Keratinocyte (primary cell): ENCODE measurements around the gene NAA30. TPM values are rescaled to one million over a fixed set of nuclear protein-coding genes. Genes with fewer than 3 reads are reported as not detected.

Experiments used
- DNase-seq: peaks from one replicate; pipeline ENCODE4 v3.0.0-alpha.2; 2011; ENCODE audit warnings: low read depth, missing footprints, low spot score
- FAIRE-seq: peaks from 2 replicates; lab custom pipeline; 2011; peaks lifted over from hg19 to GRCh38; lab: Jason Lieb, UNC
- H2AFZ ChIP-seq: 2 replicates; pipeline ENCODE4 v1.6.0; 2012; ENCODE audit warnings: low read length, control low read depth, inconsistent platforms; ENCODE audit not compliant: control insufficient read depth
- H3K27ac ChIP-seq: 2 replicates; pipeline ENCODE4 v1.5.1; 2011; ENCODE audit warnings: low read length; ENCODE audit not compliant: control insufficient read depth, insufficient read depth
- H3K27me3 ChIP-seq: 3 replicates; pipeline ENCODE4 v1.6.0; 2011; ENCODE audit warnings: low read length; ENCODE audit not compliant: control insufficient read depth, insufficient read depth; ENCODE audit errors: extremely low read depth
- H3K36me3 ChIP-seq, 2 experiments: 2 replicates in 1 of 2; 3 replicates in 1 of 2; pipeline ENCODE4 v1.5.1; 2011; ENCODE audit warnings: low read length in 2 of 2, mild to moderate bottlenecking in 1 of 2; ENCODE audit not compliant: control insufficient read depth in 2 of 2, insufficient read depth in 2 of 2; ENCODE audit errors: extremely low read depth in 1 of 2
- H3K4me1 ChIP-seq: 3 replicates; pipeline ENCODE4 v1.5.1; 2011; ENCODE audit warnings: low read length; ENCODE audit not compliant: control insufficient read depth, insufficient read depth; ENCODE audit errors: extremely low read depth
- H3K4me2 ChIP-seq: 3 replicates; pipeline ENCODE4 v1.6.0; 2011; ENCODE audit warnings: low read depth, low read length; ENCODE audit not compliant: control insufficient read depth, insufficient read depth; ENCODE audit errors: extremely low read depth
- H3K4me3 ChIP-seq, 3 experiments: fragments of 200-600 bp in 1 of 3; sonication (generic) in 1 of 3; 2 replicates in 2 of 3; 3 replicates in 1 of 3; pipeline ENCODE4 v1.5.1; 2011 to 2016; ENCODE audit warnings: low read length in 3 of 3, mild to moderate bottlenecking in 3 of 3, control low read depth in 2 of 3, inconsistent platforms in 1 of 3, low read depth in 1 of 3, mixed read lengths in 1 of 3, mixed run types in 1 of 3, moderate library complexity in 1 of 3; ENCODE audit not compliant: control insufficient read depth in 2 of 3, insufficient read depth in 2 of 3; ENCODE audit errors: extremely low read depth in 1 of 3
- H3K79me2 ChIP-seq: 2 replicates; pipeline ENCODE4 v1.6.0; 2012; ENCODE audit warnings: low read length; ENCODE audit not compliant: control insufficient read depth, insufficient read depth
- H3K9ac ChIP-seq: 3 replicates; pipeline ENCODE4 v1.6.0; 2011; ENCODE audit warnings: low read length; ENCODE audit not compliant: control insufficient read depth, insufficient read depth; ENCODE audit errors: extremely low read depth
- H3K9me1 ChIP-seq: 3 replicates; pipeline ENCODE4 v1.6.0; 2011; ENCODE audit warnings: low read length; ENCODE audit not compliant: control insufficient read depth, insufficient read depth; ENCODE audit errors: extremely low read depth
- H3K9me3 ChIP-seq: 2 replicates; pipeline ENCODE4 v1.5.1; 2012; ENCODE audit warnings: low read depth, low read length; ENCODE audit not compliant: control insufficient read depth
- H4K20me1 ChIP-seq: 3 replicates; pipeline ENCODE4 v1.6.0; 2011; ENCODE audit warnings: low read length; ENCODE audit not compliant: control insufficient read depth, insufficient read depth; ENCODE audit errors: extremely low read depth
- CTCF ChIP-seq, 3 experiments: IDR thresholded peaks in 1 of 3; conservative IDR thresholded peaks in 1 of 3; optimal IDR thresholded peaks in 1 of 3; 2 replicates in 2 of 3; 3 replicates in 1 of 3; pipeline versions ENCODE3 to v1.5.1; 2011; ENCODE audit warnings: low read length in 3 of 3, mild to moderate bottlenecking in 3 of 3, moderate library complexity in 2 of 3, control low read depth in 1 of 3, inconsistent platforms in 1 of 3; ENCODE audit not compliant: insufficient read depth in 2 of 3; ENCODE audit errors: extremely low read depth in 1 of 3
- EZH2 ChIP-seq: IDR thresholded peaks from one replicate; pipeline ENCODE4 v1.6.1; 2012; ENCODE audit warnings: inconsistent platforms, mild to moderate bottlenecking, low read length, moderate library complexity
- dilution Hi-C: fragments of 300-500 bp; cut with MboI; formaldehyde crosslinking; loops from one replicate; pipeline ENCODE4 v1.7.0; 2020; ENCODE audit warnings: low sequenced_read_pairs; ENCODE audit not compliant: extremely low pct_ligation_motif_present
- polyA plus RNA-seq, 5 experiments: library from polyadenylated mRNA; depleted of rRNA in 3 of 5; stranded (reverse) in 3 of 5; stranded (forward) in 1 of 5; unstranded in 1 of 5; fragments of >200 nt; gene quantifications; 1 replicate in 1 of 5; 2 replicates in 3 of 5; 3 replicates in 1 of 5; pipeline versions ENCODE4 v1.2.1 to v1.2.3, GENCODE V29; 2011 to 2012; ENCODE audit warnings: missing spikeins in 2 of 5, low read depth in 1 of 5, low replicate concordance in 1 of 5

Gene NAA30
- polyA plus RNA-seq, 1 donor (not counting 4 experiments of a cell fraction or from before 2014, with no cell fraction given): 19.4 TPM

DNA sequence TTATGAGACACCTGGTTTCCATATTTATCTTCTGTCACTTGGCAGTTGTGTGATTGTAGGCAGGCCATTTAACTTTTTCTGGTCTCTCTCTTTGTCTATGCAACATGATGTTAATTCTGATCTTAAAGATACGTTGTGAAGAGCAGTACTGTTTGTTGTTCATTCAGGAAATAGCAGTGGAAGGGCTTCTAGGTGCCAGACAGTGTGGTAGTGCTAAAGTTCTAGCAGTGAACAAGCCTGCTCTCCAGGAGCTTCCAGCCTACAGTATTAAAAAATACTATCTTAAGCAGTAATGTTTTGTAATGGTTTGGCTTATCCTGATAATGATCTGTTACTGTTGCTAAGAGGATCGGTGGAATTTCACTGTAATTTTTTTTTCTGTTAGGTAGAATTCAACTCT is 15.2 kb downstream of the NAA30 start:
- TF ChIP-seq CTCF (optimal IDR thresholded peaks at IDR 0.05 in 1 of 3, IDR thresholded peaks at IDR 0.05 in 1 of 3, conservative IDR thresholded peaks at IDR 0.05 in 1 of 3; ENCODE audit: extremely low read depth in 1 of 3, insufficient read depth in 2 of 3, low read length in 3 of 3) (no peak), EZH2 (no peak)
- H2AFZ ChIP-seq: no peak overlapping the region
- FAIRE-seq: no peak
- dilution Hi-C loops: no loop called here
- no peak for DNase-seq
- no peak overlapping the region for H3K27ac ChIP-seq
- H3K27me3 ChIP-seq: no peaks in the 10 kb centered on the region
- H4K20me1 ChIP-seq: no peaks in the 10 kb centered on the region
- no peaks in the 10 kb centered on the region for H3K9me3 ChIP-seq
- H3K9ac ChIP-seq: no peak overlapping the region
- no peak overlapping the region for H3K4me2 ChIP-seq
- H3K36me3 ChIP-seq: peaks cover 11 to 14% of the 10 kb centered on the region in 2 experiments
- H3K9me1 ChIP-seq: no peaks in the 10 kb centered on the region
- H3K4me3 ChIP-seq: no peak overlapping the region
- peaks cover 29% of the 10 kb centered on the region for H3K79me2 ChIP-seq
- H3K4me1 ChIP-seq: no peaks in the 10 kb centered on the region

- H4K20me1 ChIP-seq: no peaks in the 10 kb centered on the region
- H2AFZ ChIP-seq: no peak overlapping the region
- FAIRE-seq (no peak), DNase-seq (no peak)
- peaks cover 19% of the 10 kb centered on the region for H3K79me2 ChIP-seq
- H3K9me3 ChIP-seq: no peaks in the 10 kb centered on the region
- no peaks in the 10 kb centered on the region for H3K4me1 ChIP-seq
- peaks cover 9 to 11% of the 10 kb centered on the region in 2 experiments for H3K36me3 ChIP-seq
- TF ChIP-seq EZH2 (no peak), CTCF (optimal IDR thresholded peaks at IDR 0.05 in 1 of 3, IDR thresholded peaks at IDR 0.05 in 1 of 3, conservative IDR thresholded peaks at IDR 0.05 in 1 of 3; ENCODE audit: extremely low read depth in 1 of 3, insufficient read depth in 2 of 3, low read length in 3 of 3) (no peak)
- no peak overlapping the region for H3K27ac ChIP-seq
- dilution Hi-C loops: no loop called here
- no peaks in the 10 kb centered on the region for H3K27me3 ChIP-seq
- H3K4me3 ChIP-seq: no peak overlapping the region
- no peaks in the 10 kb centered on the region for H3K9me1 ChIP-seq
- H3K4me2 ChIP-seq: no peak overlapping the region
- H3K9ac ChIP-seq: no peak overlapping the region
Observed at GRCh38 chr14:57408037-57408436, 17.7 kb downstream of the NAA30 start.
